Measurements from ENCODE around the gene DSG3. TPM values are rescaled to one million over a fixed set of nuclear protein-coding genes. Genes with fewer than 3 reads are reported as not detected.

Gene DSG3
- total and polyA plus RNA-seq, 2 donors (not counting 1 experiment from before 2014, with no cell fraction given): 0.02 TPM; not detected in 1

- H3K4me1 ChIP-seq (ENCODE audit: control insufficient read depth, extremely low read depth, insufficient read depth, low read length): no peaks in the 10 kb centered on the region
- no peaks in the 10 kb centered on the region for H3K36me3 ChIP-seq (ENCODE audit: control insufficient read depth, insufficient read depth, low read length)
- peak in 1 of 2 donors; percentile 48 for DNase-seq (ENCODE audit: low read depth in 2 of 2)
- H4K20me1 ChIP-seq (ENCODE audit: control insufficient read depth, extremely low read depth, insufficient read depth, low read length): no peaks in the 10 kb centered on the region
- H3K4me2 ChIP-seq (ENCODE audit: extremely low read depth, insufficient read depth, low read length): no peak overlapping the region
- no peak overlapping the region for H3K9ac ChIP-seq (ENCODE audit: insufficient read depth, low read length)
- TF ChIP-seq CTCF (conservative IDR thresholded peaks at IDR 0.05 in 1 of 2, IDR thresholded peaks at IDR 0.05 in 1 of 2; ENCODE audit: low read depth in 1 of 2, low read length in 2 of 2) (no peak), EZH2 (IDR thresholded peaks at IDR 0.05; ENCODE audit: low read length, missing control alignments) (no peak)
- H2AFZ ChIP-seq (ENCODE audit: low read length): no peak overlapping the region
- H3K27me3 ChIP-seq (ENCODE audit: control insufficient read depth, insufficient read depth, low read length): no peaks in the 10 kb centered on the region
- H3K79me2 ChIP-seq (ENCODE audit: control insufficient read depth, insufficient read depth, low read length): no peaks in the 10 kb centered on the region
- H3K9me3 ChIP-seq (ENCODE audit: control insufficient read depth, insufficient read depth, low read depth, low read length): no peaks in the 10 kb centered on the region
- no peak overlapping the region for H3K4me3 ChIP-seq (replicated peaks in 1 of 4; ENCODE audit: control extremely low read depth in 1 of 4, insufficient read depth in 1 of 4, low read depth in 3 of 4, low read length in 4 of 4)
- no peak overlapping the region for H3K27ac ChIP-seq (ENCODE audit: insufficient read depth, low read length)
Measured at GRCh38 chr18:31508781-31509180, 61.2 kb downstream of the DSG3 start.

- no peak overlapping the region for H2AFZ ChIP-seq (ENCODE audit: low read length)
- H3K9ac ChIP-seq (ENCODE audit: insufficient read depth, low read length): no peak overlapping the region
- no peak for TF ChIP-seq EZH2 (IDR thresholded peaks at IDR 0.05; ENCODE audit: low read length, missing control alignments)
- no peak for TF ChIP-seq CTCF (conservative IDR thresholded peaks at IDR 0.05 in 1 of 2, IDR thresholded peaks at IDR 0.05 in 1 of 2; ENCODE audit: low read depth in 1 of 2, low read length in 2 of 2)
- no peaks in the 10 kb centered on the region for H3K27me3 ChIP-seq (ENCODE audit: control insufficient read depth, insufficient read depth, low read length)
- no peaks in the 10 kb centered on the region for H3K4me1 ChIP-seq (ENCODE audit: control insufficient read depth, extremely low read depth, insufficient read depth, low read length)
- no peaks in the 10 kb centered on the region for H3K79me2 ChIP-seq (ENCODE audit: control insufficient read depth, insufficient read depth, low read length)
- H3K4me3 ChIP-seq (replicated peaks in 1 of 4; ENCODE audit: control extremely low read depth in 1 of 4, insufficient read depth in 1 of 4, low read depth in 3 of 4, low read length in 4 of 4): no peak overlapping the region
- no peaks in the 10 kb centered on the region for H4K20me1 ChIP-seq (ENCODE audit: control insufficient read depth, extremely low read depth, insufficient read depth, low read length)
- H3K4me2 ChIP-seq (ENCODE audit: extremely low read depth, insufficient read depth, low read length): no peak overlapping the region
- no peaks in the 10 kb centered on the region for H3K9me3 ChIP-seq (ENCODE audit: control insufficient read depth, insufficient read depth, low read depth, low read length)
- peak in 1 of 2 donors; percentile 25 for DNase-seq (ENCODE audit: low read depth in 2 of 2)
- no peak overlapping the region for H3K27ac ChIP-seq (ENCODE audit: insufficient read depth, low read length)
- H3K36me3 ChIP-seq (ENCODE audit: control insufficient read depth, insufficient read depth, low read length): no peaks in the 10 kb centered on the region
Measured at GRCh38 chr18:31509571-31509970, 62.0 kb downstream of the DSG3 start.

- H3K9me3 ChIP-seq (ENCODE audit: control insufficient read depth, insufficient read depth, low read depth, low read length): no peaks in the 10 kb centered on the region
- H3K27me3 ChIP-seq (ENCODE audit: control insufficient read depth, insufficient read depth, low read length): no peaks in the 10 kb centered on the region
- no peak overlapping the region for H3K27ac ChIP-seq (ENCODE audit: insufficient read depth, low read length)
- H2AFZ ChIP-seq (ENCODE audit: low read length): no peak overlapping the region
- no peaks in the 10 kb centered on the region for H3K4me1 ChIP-seq (ENCODE audit: control insufficient read depth, extremely low read depth, insufficient read depth, low read length)
- TF ChIP-seq CTCF (conservative IDR thresholded peaks at IDR 0.05 in 1 of 2, IDR thresholded peaks at IDR 0.05 in 1 of 2; ENCODE audit: low read depth in 1 of 2, low read length in 2 of 2) (no peak), EZH2 (IDR thresholded peaks at IDR 0.05; ENCODE audit: low read length, missing control alignments) (no peak)
- H3K36me3 ChIP-seq (ENCODE audit: control insufficient read depth, insufficient read depth, low read length): no peaks in the 10 kb centered on the region
- H3K79me2 ChIP-seq (ENCODE audit: control insufficient read depth, insufficient read depth, low read length): no peaks in the 10 kb centered on the region
- DNase-seq (ENCODE audit: low read depth in 2 of 2): peak in 1 of 2 donors; percentile 39
- H3K4me3 ChIP-seq (replicated peaks in 1 of 4; ENCODE audit: control extremely low read depth in 1 of 4, insufficient read depth in 1 of 4, low read depth in 3 of 4, low read length in 4 of 4): no peak overlapping the region
- H4K20me1 ChIP-seq (ENCODE audit: control insufficient read depth, extremely low read depth, insufficient read depth, low read length): no peaks in the 10 kb centered on the region
- no peak overlapping the region for H3K4me2 ChIP-seq (ENCODE audit: extremely low read depth, insufficient read depth, low read length)
- no peak overlapping the region for H3K9ac ChIP-seq (ENCODE audit: insufficient read depth, low read length)
Measured at GRCh38 chr18:31510319-31510718, 62.8 kb downstream of the DSG3 start.
